ENCODE measurements around the gene CHD2. TPM values are rescaled to one million over a fixed set of nuclear protein-coding genes. Genes with fewer than 3 reads are reported as not detected.

CHD2 gene
- total and polyA plus RNA-seq, 10 of the 15 experiments (the other 5 are each of a cell fraction or from before 2014, with no cell fraction given), result 38.1 to 94.7 (median 63.3) TPM

DNA sequence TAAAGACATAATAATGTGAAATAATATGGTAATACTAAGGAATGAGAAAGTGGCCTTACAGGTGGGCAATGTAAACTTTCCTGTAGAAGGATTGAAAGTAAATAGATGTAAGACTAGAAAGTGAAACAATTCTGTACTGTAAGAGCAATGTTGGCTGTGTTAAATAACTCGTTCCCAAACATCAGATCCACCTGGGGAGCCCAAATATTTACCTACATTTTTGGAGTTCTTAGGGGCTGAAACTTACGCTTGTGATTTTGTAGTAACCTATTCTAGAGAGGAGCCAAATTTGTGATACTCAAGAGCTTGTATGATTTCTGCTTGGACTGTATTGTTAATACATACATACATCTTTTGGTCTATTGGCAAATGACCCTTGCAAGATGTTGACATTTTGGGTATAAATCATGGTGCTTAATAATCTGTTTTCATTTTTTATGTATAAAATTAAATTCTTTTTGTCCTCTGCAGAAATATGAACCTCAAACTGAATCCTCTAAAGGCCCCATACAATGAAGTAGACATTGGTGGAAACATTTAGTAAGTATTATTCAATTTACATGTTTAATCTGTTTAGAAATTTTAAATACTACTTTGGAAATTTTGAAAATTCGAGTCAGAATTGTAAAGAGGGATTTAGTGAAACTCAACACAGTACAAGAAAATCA is 8.5 kb upstream of the CHD2 start:
- Histone ChIP-seq H3K36me3 (ENCODE audit: control insufficient read depth in 2 of 2, insufficient read depth in 2 of 2, low read length in 1 of 2) (peaks cover 4 to 37% of the 10 kb centered on the region in 2 experiments; a peak in 3 of 4 replicates), H3K27ac (ENCODE audit: control insufficient read depth, insufficient read depth) (no peak overlapping the region), H3K4me1 (ENCODE audit: control insufficient read depth, insufficient read depth, low read length) (peaks cover 3% of the 10 kb centered on the region; the same call in 1 of the 2 replicates), H3K9me3 (replicated peaks; ENCODE audit: control insufficient read depth, insufficient read depth, low read length) (no peaks in the 10 kb centered on the region; the same call in 1 of the 3 replicates), H3K4me3 (no peak overlapping the region), H2AFZ (ENCODE audit: control insufficient read depth, low read depth, low read length) (no peak overlapping the region), H3K9ac (ENCODE audit: control insufficient read depth, insufficient read depth, low read length) (no peak overlapping the region), H3K4me2 (ENCODE audit: control insufficient read depth, insufficient read depth) (no peak overlapping the region), H4K20me1 (ENCODE audit: control insufficient read depth, insufficient read depth) (no peaks in the 10 kb centered on the region), H3K27me3 (replicated peaks in 1 of 2; ENCODE audit: control insufficient read depth in 2 of 2, insufficient read depth in 2 of 2, low read length in 1 of 2) (no peaks in the 10 kb centered on the region), H3K79me2 (ENCODE audit: control insufficient read depth, insufficient read depth, low read length) (peaks cover 96% of the 10 kb centered on the region)
- intact Hi-C loops (cut with micrococcal nuclease; ENCODE audit: unreplicated experiment), result no loop called here
- POLR2A ChIA-PET, result interaction anchor here (0.7 to 2.1 kb wide), 4 partner anchors 8 to 82 kb away, joined by 3 to 10 read pairs (median 8); partner anchors contain the start of gene CHD2
- WGBS (ENCODE audit: insufficient coverage, insufficient replicate concordance, low lambda C conversion rate, missing lambda C conversion rate), result 93% methylated on average over 3 of the region's 3 CpGs
- RAD21 ChIA-PET (ENCODE audit: unreplicated experiment), result no interaction called here
- SMC1A ChIA-PET (ENCODE audit: uncharacterized antibody, unreplicated experiment), result interaction anchor here (1.2 to 16.8 kb wide), 3 partner anchors 13 to 60 kb away, joined by 3 to 252 read pairs (median 4); partner anchors contain the start of gene CHD2
- TF ChIP-seq MLLT1 (IDR thresholded peaks at IDR 0.05) (no peak), CBFB (IDR thresholded peaks at IDR 0.05; ENCODE audit: low read depth) (no peak), IKZF1 (conservative IDR thresholded peaks at IDR 0.05) (no peak), TCF12 (IDR thresholded peaks at IDR 0.05; ENCODE audit: low read depth, low read length) (no peak), RUNX3 (IDR thresholded peaks at IDR 0.05; ENCODE audit: low read length) (no peak), NFXL1 (IDR thresholded peaks at IDR 0.05; ENCODE audit: borderline replicate concordance) (no peak), MTA2 (IDR thresholded peaks at IDR 0.05; ENCODE audit: low read depth) (no peak), CBX3 (IDR thresholded peaks at IDR 0.05; ENCODE audit: borderline replicate concordance, low read depth) (no peak), JUNB (IDR thresholded peaks at IDR 0.05) (no peak), EGR1 (IDR thresholded peaks at IDR 0.05; ENCODE audit: borderline replicate concordance in 1 of 2, low read depth in 2 of 2, low read length in 2 of 2) (no peak), RBBP5 (conservative IDR thresholded peaks at IDR 0.05) (no peak), CTCF (IDR thresholded peaks at IDR 0.05 in 2 of 3, conservative IDR thresholded peaks at IDR 0.05 in 1 of 3; ENCODE audit: control insufficient read depth in 2 of 3, extremely low read depth in 1 of 3, insufficient read depth in 1 of 3, low read depth in 3 of 3, low read length in 3 of 3) (no peak), CHD2 (IDR thresholded peaks at IDR 0.05; ENCODE audit: borderline replicate concordance, low read depth, low read length) (no peak), MAX (IDR thresholded peaks at IDR 0.05; ENCODE audit: low read depth, low read length) (no peak)
- in situ Hi-C loops (cut with MboI), result no loop called here
- DNase-seq (ENCODE audit: low read depth, low spot score) (no peak), FAIRE-seq (peak; percentile 57), ATAC-seq (peak; percentile 16)
- BruUV-seq (replicated peaks), result no TSS peak
- CTCF ChIA-PET, result interaction anchor here (0.9 to 2.1 kb wide), 2 partner anchors 83 to 88 kb away, joined by 3 to 6 read pairs; no protein-coding TSS in a partner anchor

Data from GM12878 (cell line).